HL-60/S4 (cell line): Measurements from ENCODE around the gene ZNF33B.
"Not testable (repeated sequence)": the region's sequence is repeated elsewhere in the genome, so short reads cannot be mapped to it uniquely, and the experiment has no call there.

Experiments used
- in situ Hi-C: fragments of 300-500 bp; cut with MboI; formaldehyde crosslinking; loops from 2 replicates; pipeline ENCODE4 v1.14.3; 2022; ENCODE audit warnings: low sequenced_read_pairs

The ZNF33B gene

DNA sequence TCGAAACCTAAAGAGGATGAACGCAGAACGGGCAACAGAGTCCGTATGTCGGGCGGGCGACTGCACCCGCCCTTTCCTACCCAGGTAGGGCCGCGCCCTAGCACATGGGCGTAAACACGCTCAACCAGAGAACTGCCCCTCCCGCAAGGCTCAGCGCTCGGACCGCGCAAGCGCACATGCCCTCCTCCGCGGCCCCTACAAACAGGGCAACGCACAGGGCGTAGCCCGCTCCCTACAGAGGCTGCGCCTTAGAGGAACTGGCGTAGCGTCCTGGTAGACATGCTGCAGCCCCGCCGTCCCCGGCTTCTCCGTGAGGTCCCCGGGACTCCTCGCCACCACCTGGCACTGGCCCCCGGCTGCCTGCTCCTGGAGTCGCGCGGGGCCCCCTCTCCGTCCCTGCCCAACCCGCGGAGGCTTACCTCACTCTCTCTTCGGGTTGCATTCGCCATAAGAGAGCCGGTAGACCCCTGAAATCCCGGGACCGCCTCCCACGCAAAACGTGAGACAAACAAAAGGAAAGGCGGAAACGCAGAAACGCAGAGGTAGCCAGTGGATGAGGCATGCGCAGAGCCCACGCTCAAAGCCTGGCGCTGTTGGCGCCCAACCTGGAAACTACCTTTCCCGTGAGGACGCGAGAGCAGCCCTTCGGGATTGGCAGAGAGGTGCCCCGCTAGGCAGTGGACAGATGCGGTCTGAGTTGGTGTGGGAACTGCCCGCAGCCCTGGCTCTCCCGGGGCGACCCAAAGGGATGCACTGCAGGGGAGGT lies at the start of gene ZNF33B:
Gene ZNF33B (minus strand): TSS at position 516 of the 766 bp plus-strand sequence. CDS start 1,642 bp downstream, outside the sequence.
- in situ Hi-C loops: loop anchor here (25.0 kb wide), 1 partner anchor 474 kb away; no protein-coding TSS in a partner anchor

DNA sequence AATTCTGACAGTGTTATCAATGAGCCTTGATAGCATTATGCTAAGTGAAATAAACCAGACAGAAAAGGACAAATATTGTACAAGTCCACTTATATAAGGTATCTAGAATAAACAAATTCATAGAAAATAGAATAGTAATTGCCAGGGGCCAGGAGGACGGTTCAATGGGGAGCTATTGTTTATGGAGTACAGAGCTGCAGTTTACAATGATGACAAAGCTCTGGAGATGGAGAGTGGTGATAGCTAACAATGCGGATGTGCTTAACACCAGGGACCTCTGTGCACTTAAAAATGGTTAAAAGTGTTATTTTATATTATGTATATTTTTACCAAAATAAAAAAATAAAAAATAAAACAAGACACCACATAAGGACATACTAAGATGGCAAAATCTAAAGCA lies 46.1 kb upstream of the ZNF33B start:
- in situ Hi-C loops: no loop called here

- in situ Hi-C loops: no loop called here
Measured at GRCh38 chr10:42680267-42680666, 41.9 kb upstream of the ZNF33B start.

DNA sequence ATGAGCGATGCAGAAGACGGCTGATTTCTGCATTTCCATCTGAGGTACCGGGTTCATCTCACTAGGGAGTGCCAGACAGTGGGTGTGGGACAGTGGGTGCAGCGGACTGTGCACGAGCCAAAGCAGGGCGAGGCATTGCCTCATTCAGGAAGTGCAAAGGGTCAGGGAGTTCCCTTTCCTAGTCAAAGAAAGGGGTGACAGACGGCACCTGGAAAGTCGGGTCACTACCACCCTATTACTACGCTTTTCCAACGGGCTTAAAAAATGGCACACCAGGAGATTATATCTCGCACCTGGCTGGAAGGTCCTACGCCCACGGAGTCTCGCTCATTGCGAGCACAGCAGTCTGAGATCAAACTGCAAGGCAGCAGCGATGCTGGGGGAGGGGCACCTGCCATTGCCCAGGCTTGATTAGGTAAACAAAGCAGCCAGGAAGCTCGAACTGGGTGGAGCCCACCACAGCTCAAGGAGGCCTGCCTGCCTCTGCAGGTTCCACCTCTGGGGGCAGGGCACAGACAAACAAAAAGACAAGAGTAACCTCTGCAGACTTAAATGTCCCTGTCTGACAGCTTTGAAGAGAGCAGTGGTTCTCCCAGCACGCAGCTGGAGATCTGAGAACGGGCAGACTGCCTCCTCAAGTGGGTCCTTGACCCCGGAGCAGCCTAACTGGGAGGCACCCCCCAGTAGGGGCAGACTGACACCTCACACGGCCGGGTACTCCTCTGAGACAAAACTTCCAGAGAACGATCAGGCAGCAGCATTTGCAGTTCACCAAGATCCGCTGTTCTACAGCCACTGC lies 27.0 kb upstream of the ZNF33B start:
- in situ Hi-C loops: not testable (repeated sequence)

DNA sequence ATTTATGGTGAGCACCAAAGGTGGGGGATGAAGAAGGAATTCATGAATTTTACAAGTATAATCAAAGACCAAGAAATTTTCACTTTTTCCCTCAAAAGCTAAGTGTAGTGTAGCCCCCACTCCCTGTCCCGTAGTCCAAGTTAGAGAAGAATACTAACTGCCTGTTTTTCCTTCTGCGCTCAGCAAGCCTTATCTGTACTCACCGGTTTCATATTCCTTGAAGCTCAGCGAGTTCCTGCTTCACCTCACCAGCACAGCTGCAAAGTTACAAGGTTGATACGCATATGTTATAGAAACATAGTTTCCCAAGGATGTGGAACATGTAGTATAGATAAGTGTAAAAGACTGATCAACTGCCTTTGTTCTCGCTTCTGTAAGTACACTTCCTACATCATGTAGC lies 16.0 kb upstream of the ZNF33B start:
- in situ Hi-C loops: no loop called here

GRCh38 chr10:42652858-42653257 lies 14.5 kb upstream of the ZNF33B start:
- in situ Hi-C loops: no loop called here

DNA sequence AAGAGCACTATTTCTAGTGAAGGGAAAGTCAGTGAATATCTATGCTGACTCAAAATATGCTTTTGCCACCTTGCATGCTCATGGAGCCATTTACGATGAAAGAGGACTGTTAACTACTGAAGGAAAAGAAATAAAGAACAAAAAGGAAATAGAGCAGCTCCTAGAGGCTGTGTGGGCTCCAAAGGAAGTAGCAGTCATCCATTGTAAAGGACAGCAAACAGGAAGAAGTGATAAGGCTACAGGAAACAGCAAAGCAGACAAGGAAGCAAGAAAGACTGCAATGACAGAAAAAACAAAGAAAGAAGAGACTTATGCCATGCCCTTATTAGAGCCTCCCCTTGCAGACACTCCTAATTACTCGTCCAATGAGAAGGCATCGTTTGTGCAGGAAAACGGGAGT lies 12.0 kb upstream of the ZNF33B start:
- in situ Hi-C loops: no loop called here

GRCh38 chr10:42648512-42648911 lies 10.1 kb upstream of the ZNF33B start:
- in situ Hi-C loops: loop anchor here (25.0 kb wide), 1 partner anchor 464 kb away; no protein-coding TSS in a partner anchor

GRCh38 chr10:42646687-42647640 lies 8.6 kb upstream of the ZNF33B start:
- in situ Hi-C loops: loop anchor here (25.0 kb wide), 1 partner anchor 465 kb away; no protein-coding TSS in a partner anchor

GRCh38 chr10:42646214-42646613 lies 7.8 kb upstream of the ZNF33B start:
- in situ Hi-C loops: loop anchor here (25.0 kb wide), 1 partner anchor 466 kb away; no protein-coding TSS in a partner anchor

DNA sequence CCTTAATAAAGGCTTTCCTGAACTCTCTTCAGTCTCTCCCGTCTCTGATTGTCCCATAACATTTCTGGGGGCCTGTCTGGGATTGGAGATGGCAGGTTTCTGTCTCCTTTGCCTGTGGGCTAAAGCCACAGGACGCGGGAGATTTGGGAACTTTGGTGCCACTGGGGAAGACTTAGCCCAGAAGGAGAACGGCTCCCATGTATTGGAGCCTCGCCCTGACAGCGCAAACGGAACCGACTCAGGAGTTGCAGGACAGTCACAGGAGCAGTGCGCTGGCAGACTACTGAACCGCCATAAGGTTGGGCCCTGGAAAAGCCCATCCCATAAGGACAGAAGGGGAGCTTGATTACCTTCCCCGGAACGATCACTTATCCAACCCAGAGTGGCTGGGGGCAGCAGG lies 7.1 kb upstream of the ZNF33B start:
- in situ Hi-C loops: loop anchor here (25.0 kb wide), 1 partner anchor 467 kb away; no protein-coding TSS in a partner anchor

- in situ Hi-C loops: loop anchor here (25.0 kb wide), 1 partner anchor 467 kb away; no protein-coding TSS in a partner anchor
Measured at GRCh38 chr10:42645103-42645502, 6.7 kb upstream of the ZNF33B start.

GRCh38 chr10:42640610-42641229 lies 2.4 kb upstream of the ZNF33B start:
- in situ Hi-C loops: loop anchor here (25.0 kb wide), 1 partner anchor 472 kb away; no protein-coding TSS in a partner anchor

GRCh38 chr10:42638821-42639270 lies 476 bp upstream of the ZNF33B start:
- in situ Hi-C loops: loop anchor here (25.0 kb wide), 1 partner anchor 473 kb away; no protein-coding TSS in a partner anchor

- in situ Hi-C loops: loop anchor here (25.0 kb wide), 1 partner anchor 475 kb away; no protein-coding TSS in a partner anchor
Measured at GRCh38 chr10:42637648-42638054, 719 bp downstream of the ZNF33B start.

DNA sequence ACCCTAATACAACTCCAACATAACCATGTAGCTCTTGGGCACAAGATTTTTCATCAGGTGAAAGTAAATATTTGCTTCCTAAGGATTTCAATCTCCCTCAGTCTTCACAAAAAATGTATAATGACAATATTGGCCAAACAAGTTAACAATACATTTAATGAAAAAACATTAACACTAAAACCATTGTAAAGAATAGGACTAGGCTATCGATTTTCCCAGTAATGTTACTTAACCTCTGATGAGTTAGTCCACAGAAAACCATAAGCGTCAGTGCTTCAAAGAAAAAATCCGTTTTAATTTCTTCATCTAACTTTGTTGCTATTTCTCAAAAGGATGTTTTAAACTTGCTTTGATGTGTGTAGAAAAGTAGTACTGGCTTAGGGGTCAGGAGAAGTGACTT lies 1.2 kb downstream of the ZNF33B start:
- in situ Hi-C loops: loop anchor here (25.0 kb wide), 1 partner anchor 475 kb away; no protein-coding TSS in a partner anchor

GRCh38 chr10:42635098-42635497 lies 3.3 kb downstream of the ZNF33B start:
- in situ Hi-C loops: loop anchor here (25.0 kb wide), 1 partner anchor 477 kb away; no protein-coding TSS in a partner anchor

GRCh38 chr10:42632564-42632963 lies 5.8 kb downstream of the ZNF33B start:
- in situ Hi-C loops: loop anchor here (25.0 kb wide), 1 partner anchor 480 kb away; no protein-coding TSS in a partner anchor

- in situ Hi-C loops: loop anchor here (25.0 kb wide), 1 partner anchor 482 kb away; no protein-coding TSS in a partner anchor
Measured at GRCh38 chr10:42630537-42631134, 7.7 kb downstream of the ZNF33B start.
